Caco-2 (cell line): ENCODE results near the gene NUP54. TPM values are rescaled to one million over a fixed set of nuclear protein-coding genes. Genes with fewer than 3 reads are reported as not detected.
A peak's percentile ranks its signal among the peaks of the same experiment; 100 is the strongest.

Experiments
- BruUV-seq: library from RNA; stranded (reverse); fragments of 400-500 nt; replicated peaks from 2 replicates; lab custom pipeline; 2021; lab: Mats Ljungman, UMichigan
- CTCF ChIA-PET: fragments of 300-600 bp; sonication (Branson Sonifier 250); formaldehyde crosslinking; loops from one replicate; lab custom pipeline; 2022; ENCODE audit warnings: antibody characterized with exemption; lab: Charles Lee
- POLR2A ChIA-PET: fragments of 300-600 bp; sonication (Branson Sonifier 250); formaldehyde crosslinking; loops from one replicate; lab custom pipeline; 2022; ENCODE audit warnings: antibody characterized with exemption; lab: Charles Lee
- DNase-seq, 2 experiments: peaks; one replicate each; pipeline versions ENCODE4 v3.0.0 to v3.0.0-alpha.2; 2020 to 2022
- H3K27me3 ChIP-seq: replicated peaks from 2 replicates; pipeline ENCODE4 v1.6.0; 2011; ENCODE audit warnings: low read length; ENCODE audit not compliant: control insufficient read depth, insufficient read depth
- H3K36me3 ChIP-seq: 2 replicates; pipeline ENCODE4 v1.5.1; 2011; ENCODE audit warnings: low read length; ENCODE audit not compliant: control insufficient read depth, insufficient read depth
- H3K4me1 ChIP-seq: fragments of 250-450 bp; sonication (Bioruptor Pico); 2 replicates; pipeline ENCODE4 v1.5.1; 2020; ENCODE audit warnings: mild to moderate bottlenecking
- H3K4me3 ChIP-seq: 2 replicates; pipeline ENCODE4 v1.5.1; 2011; ENCODE audit warnings: low read depth, mild to moderate bottlenecking, control low read depth, low read length
- H3K9me3 ChIP-seq: fragments of 250-450 bp; sonication (Bioruptor Pico); 2 replicates; pipeline ENCODE4 v1.5.1; 2020; ENCODE audit warnings: mild to moderate bottlenecking, moderate library complexity
- H3K27ac Mint-ChIP-seq: one replicate; pipeline ENCODE4 v1.8.0; 2022; ENCODE audit warnings: mixed read lengths; ENCODE audit not compliant: unreplicated experiment
- H3K27me3 Mint-ChIP-seq: one replicate; pipeline ENCODE4 v1.8.0; 2022; ENCODE audit warnings: mixed read lengths; ENCODE audit not compliant: insufficient read depth, unreplicated experiment
- H3K36me3 Mint-ChIP-seq: one replicate; pipeline ENCODE4 v1.8.0; 2022; ENCODE audit warnings: mild to moderate bottlenecking, mixed read lengths; ENCODE audit not compliant: insufficient read depth, unreplicated experiment
- H3K4me1 Mint-ChIP-seq: one replicate; pipeline ENCODE4 v1.8.0; 2022; ENCODE audit warnings: low read depth, mixed read lengths; ENCODE audit not compliant: unreplicated experiment
- H3K4me3 Mint-ChIP-seq: one replicate; pipeline ENCODE4 v1.8.0; 2022; ENCODE audit warnings: mild to moderate bottlenecking, moderate library complexity, mixed read lengths; ENCODE audit not compliant: unreplicated experiment
- H3K9me3 Mint-ChIP-seq: one replicate; pipeline ENCODE4 v1.8.0; 2022; ENCODE audit warnings: mixed read lengths; ENCODE audit not compliant: unreplicated experiment
- CTCF ChIP-seq, 2 experiments: fragments of 200-600 bp in 1 of 2; IDR thresholded peaks; 1 replicate in 1 of 2; 2 replicates in 1 of 2; pipeline versions ENCODE4 v1.5.1 to v1.8.0; 2011 to 2022; ENCODE audit warnings: antibody characterized with exemption in 1 of 2, control low read depth in 1 of 2, inconsistent platforms in 1 of 2, low read depth in 1 of 2, low read length in 1 of 2, mild to moderate bottlenecking in 1 of 2, moderate library complexity in 1 of 2; ENCODE audit not compliant: insufficient read depth in 1 of 2, severe bottlenecking in 1 of 2, unreplicated experiment in 1 of 2
- intact Hi-C: fragments of 100-400 bp; cut with micrococcal nuclease; formaldehyde crosslinking; loops from one replicate; pipeline ENCODE4 v1.10.0; 2022; ENCODE audit not compliant: unreplicated experiment
- total RNA-seq: library from RNA; stranded (reverse); gene quantifications from 2 replicates; pipeline ENCODE4 v1.2.3, GENCODE V29; 2022

Gene NUP54
- total RNA-seq, 1 experiment from 2014 or later = 68.8 TPM

GRCh38 chr4:76188557-76188956 lies 40.4 kb upstream of the NUP54 start:
- Histone ChIP-seq H3K4me1 (peaks cover 11% of the 10 kb centered on the region; the same call in 1 of the 2 replicates), H3K9me3 (no peaks in the 10 kb centered on the region), H3K36me3 (peaks cover 6% of the 10 kb centered on the region), H3K4me3 (no peak overlapping the region), H3K27me3 (no peaks in the 10 kb centered on the region)
- no peak for DNase-seq
- no peak for TF ChIP-seq CTCF (IDR thresholded peaks at IDR 0.05; ENCODE audit: insufficient read depth in 1 of 2, low read depth in 1 of 2, low read length in 1 of 2, severe bottlenecking in 1 of 2, unreplicated experiment in 1 of 2)
- no peak overlapping the region for H3K4me3 Mint-ChIP-seq
- peaks cover 44% of the 10 kb centered on the region for H3K36me3 Mint-ChIP-seq
- H3K4me1 Mint-ChIP-seq = peaks cover 11% of the 10 kb centered on the region
- POLR2A ChIA-PET = no interaction called here
- intact Hi-C loops = no loop called here
- H3K27me3 Mint-ChIP-seq = no peaks in the 10 kb centered on the region
- H3K9me3 Mint-ChIP-seq = no peaks in the 10 kb centered on the region
- peak overlapping the region; percentile 22 for H3K27ac Mint-ChIP-seq
- no TSS peak for BruUV-seq
- CTCF ChIA-PET = interaction anchor here (1.9 kb wide), 1 partner anchor 9 kb away, joined by 6 read pairs; no protein-coding TSS in a partner anchor

GRCh38 chr4:76188149-76188548 lies 40.0 kb upstream of the NUP54 start:
- Mint-ChIP-seq H3K4me1 (peaks cover 11% of the 10 kb centered on the region), H3K4me3 (no peak overlapping the region), H3K9me3 (no peaks in the 10 kb centered on the region), H3K27ac (peak overlapping the region; percentile 22), H3K27me3 (no peaks in the 10 kb centered on the region), H3K36me3 (peaks cover 40% of the 10 kb centered on the region)
- no TSS peak for BruUV-seq
- no peaks in the 10 kb centered on the region for H3K9me3 ChIP-seq
- ChIA-PET CTCF (interaction anchor here (1.9 kb wide), 1 partner anchor 8 kb away, joined by 6 read pairs; no protein-coding TSS in a partner anchor), POLR2A (no interaction called here)
- H3K36me3 ChIP-seq = peaks cover 6% of the 10 kb centered on the region
- intact Hi-C loops = no loop called here
- H3K27me3 ChIP-seq = no peaks in the 10 kb centered on the region
- TF ChIP-seq CTCF (IDR thresholded peaks at IDR 0.05; ENCODE audit: insufficient read depth in 1 of 2, low read depth in 1 of 2, low read length in 1 of 2, severe bottlenecking in 1 of 2, unreplicated experiment in 1 of 2) = no peak
- H3K4me1 ChIP-seq = peaks cover 11% of the 10 kb centered on the region; the same call in 1 of the 2 replicates
- no peak overlapping the region for H3K4me3 ChIP-seq
- no peak for DNase-seq

GRCh38 chr4:76187152-76187551 lies 39.0 kb upstream of the NUP54 start:
- H3K4me3 ChIP-seq = no peak overlapping the region
- no TSS peak for BruUV-seq
- Mint-ChIP-seq H3K27me3 (no peaks in the 10 kb centered on the region), H3K9me3 (no peaks in the 10 kb centered on the region), H3K4me1 (peaks cover 11% of the 10 kb centered on the region), H3K36me3 (peaks cover 30% of the 10 kb centered on the region), H3K27ac (no peak overlapping the region), H3K4me3 (no peak overlapping the region)
- no peaks in the 10 kb centered on the region for H3K9me3 ChIP-seq
- DNase-seq = no peak
- peaks cover 11% of the 10 kb centered on the region; the same call in 1 of the 2 replicates for H3K4me1 ChIP-seq
- no peaks in the 10 kb centered on the region for H3K27me3 ChIP-seq
- POLR2A ChIA-PET = no interaction called here
- no peak for TF ChIP-seq CTCF (IDR thresholded peaks at IDR 0.05; ENCODE audit: insufficient read depth in 1 of 2, low read depth in 1 of 2, low read length in 1 of 2, severe bottlenecking in 1 of 2, unreplicated experiment in 1 of 2)
- peaks cover 3% of the 10 kb centered on the region for H3K36me3 ChIP-seq
- CTCF ChIA-PET = no interaction called here
- intact Hi-C loops = no loop called here
